Duodenal mucosa (tissue), 2 donors: ENCODE data around the gene GPC3.

Experiments
- H3K27ac ChIP-seq: one replicate; pipeline ENCODE4 v1.7.0; 2013; ENCODE audit warnings: low read depth, low read length
- H3K27me3 ChIP-seq, 2 donors: one replicate each; pipeline ENCODE4 v1.7.0; 2013; ENCODE audit warnings: low read length in 2 of 2, control low read depth in 1 of 2; ENCODE audit not compliant: insufficient read depth in 2 of 2, control insufficient read depth in 1 of 2
- H3K36me3 ChIP-seq, 2 donors: one replicate each; pipeline ENCODE4 v1.7.0; 2013; ENCODE audit warnings: low read length in 2 of 2, control low read depth in 1 of 2; ENCODE audit not compliant: insufficient read depth in 2 of 2, control insufficient read depth in 1 of 2
- H3K4me1 ChIP-seq, 2 donors: one replicate each; pipeline ENCODE4 v1.7.0; 2013; ENCODE audit warnings: low read length in 2 of 2, control low read depth in 1 of 2; ENCODE audit not compliant: insufficient read depth in 2 of 2, control insufficient read depth in 1 of 2
- H3K4me3 ChIP-seq, 2 donors: one replicate each; pipeline ENCODE4 v1.7.0; 2013; ENCODE audit warnings: low read length in 2 of 2, low read depth in 1 of 2
- H3K9ac ChIP-seq, 2 donors: one replicate each; pipeline ENCODE4 v1.7.0; 2013; ENCODE audit warnings: low read length in 2 of 2, low read depth in 1 of 2
- H3K9me3 ChIP-seq, 2 donors: one replicate each; pipeline ENCODE4 v1.7.0; 2013; ENCODE audit warnings: low read length in 2 of 2, control low read depth in 1 of 2; ENCODE audit not compliant: control insufficient read depth in 1 of 2

Gene GPC3

DNA sequence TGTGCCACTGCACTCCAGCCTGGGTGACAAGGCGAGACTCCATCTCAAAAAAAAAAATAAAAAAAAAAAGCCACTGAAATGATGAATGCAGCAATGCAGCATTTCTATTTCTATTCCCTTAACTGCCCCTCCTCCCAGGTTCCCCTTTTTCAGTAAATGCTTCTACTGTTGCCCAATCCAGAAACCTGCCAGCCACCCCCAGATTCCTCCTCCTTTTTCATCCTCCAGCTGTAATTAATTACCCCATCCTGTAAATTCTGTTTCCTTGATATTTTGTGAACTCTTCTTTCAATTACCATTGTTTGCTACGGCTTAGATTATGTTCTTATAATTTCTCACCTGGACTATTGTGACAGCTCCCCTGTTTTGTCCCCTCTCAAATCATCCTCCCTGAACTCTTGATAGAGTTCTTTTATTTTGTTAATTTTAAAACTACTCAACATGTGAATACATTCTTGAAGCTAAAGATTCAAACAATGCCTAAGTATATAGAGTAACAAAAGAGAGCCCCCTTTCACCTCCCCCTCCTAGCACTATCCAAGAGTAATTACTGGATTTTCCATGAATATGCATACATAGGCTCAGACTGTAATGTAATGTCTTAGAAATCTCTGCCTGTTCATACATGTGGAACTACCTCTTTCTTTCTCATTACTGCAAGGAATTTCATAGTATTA lies 429.5 kb downstream of the GPC3 start:
- Histone ChIP-seq H3K9me3 (peaks cover 0 to 4% of the 10 kb centered on the region in 2 donors), H3K4me3 (no peak overlapping the region), H3K9ac (no peak overlapping the region), H3K27ac (no peak overlapping the region), H3K4me1 (no peaks in the 10 kb centered on the region), H3K27me3 (no peaks in the 10 kb centered on the region), H3K36me3 (no peaks in the 10 kb centered on the region)

DNA sequence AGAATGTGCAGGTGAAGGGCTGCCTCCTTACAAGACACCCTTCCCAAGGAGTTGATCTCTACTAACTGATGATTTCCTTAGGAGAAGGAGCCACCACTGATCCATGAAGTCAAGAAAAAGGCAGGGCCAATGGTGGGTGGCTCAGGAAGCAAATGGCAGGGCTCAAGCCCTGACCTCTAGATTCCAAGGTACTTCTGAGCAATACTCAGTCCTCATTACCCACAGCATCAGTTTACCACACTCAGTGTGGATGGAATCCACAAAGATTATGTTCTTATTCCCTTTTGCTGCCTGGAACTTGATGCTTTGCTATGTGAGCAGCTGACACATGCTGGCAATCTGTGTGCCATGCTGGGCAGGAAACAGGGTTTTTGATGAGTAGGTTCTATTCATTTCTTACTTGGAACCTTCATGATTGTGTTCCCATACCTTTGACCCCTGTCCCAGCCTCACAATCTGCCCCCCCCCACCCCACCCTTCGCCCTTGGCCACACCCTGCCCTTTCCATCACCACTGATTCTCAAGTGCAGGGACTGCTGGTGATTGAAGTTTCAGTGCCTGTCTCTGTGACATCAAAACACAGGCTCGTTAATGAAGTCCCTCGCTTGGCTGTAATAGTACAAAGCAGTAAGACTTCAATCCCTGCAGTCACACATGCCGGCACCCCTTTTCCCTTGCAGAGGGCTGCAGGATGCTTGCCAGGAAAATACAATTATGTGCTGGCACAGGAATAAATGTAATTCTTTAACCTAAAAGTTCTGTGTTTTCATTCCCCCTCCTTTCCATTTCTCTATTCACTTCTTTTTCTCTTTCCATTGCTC lies 434.5 kb downstream of the GPC3 start:
- no peak overlapping the region for H3K27ac ChIP-seq
- H3K9me3 ChIP-seq, result peaks cover 0 to 4% of the 10 kb centered on the region in 2 donors
- no peaks in the 10 kb centered on the region for H3K27me3 ChIP-seq
- H3K4me3 ChIP-seq, result no peak overlapping the region
- peaks cover 0 to 4% of the 10 kb centered on the region in 2 donors for H3K4me1 ChIP-seq
- H3K36me3 ChIP-seq, result no peaks in the 10 kb centered on the region
- no peak overlapping the region for H3K9ac ChIP-seq

DNA sequence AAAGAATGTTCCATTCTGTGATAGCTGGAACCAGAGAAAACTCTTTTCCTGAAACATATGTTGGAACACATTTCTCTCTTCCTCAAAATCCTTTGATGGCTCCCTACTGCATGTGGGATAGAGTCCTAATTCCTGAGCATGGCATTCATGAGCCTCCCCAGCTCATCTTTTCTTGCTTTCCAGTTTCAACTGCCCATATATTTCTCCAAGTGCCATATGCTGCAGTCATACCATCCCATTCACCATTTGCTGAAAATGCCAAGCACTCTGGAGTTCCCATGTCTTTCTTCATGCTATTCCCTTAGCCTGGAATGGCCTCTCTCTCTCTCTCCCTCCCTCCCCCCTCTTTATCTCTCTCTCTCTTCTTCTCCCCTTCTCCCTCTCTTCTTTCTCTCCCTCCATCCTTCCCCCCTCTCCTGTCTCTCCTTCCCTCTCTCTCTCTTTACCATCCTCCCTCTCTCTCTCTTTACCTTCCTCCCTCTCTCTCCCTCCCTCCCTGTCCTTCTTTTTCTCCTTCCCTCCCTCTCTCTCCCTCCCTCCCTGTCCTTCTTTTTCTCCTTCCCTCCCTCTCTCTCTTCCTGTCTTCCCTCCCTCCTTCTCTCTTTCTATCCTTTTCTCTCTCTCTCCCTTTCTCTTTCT lies 436.0 kb downstream of the GPC3 start:
- Histone ChIP-seq H3K9me3 (no peaks in the 10 kb centered on the region), H3K27me3 (no peaks in the 10 kb centered on the region), H3K4me3 (no peak overlapping the region), H3K9ac (no peak overlapping the region), H3K27ac (no peak overlapping the region), H3K4me1 (peaks cover 0 to 4% of the 10 kb centered on the region in 2 donors), H3K36me3 (no peaks in the 10 kb centered on the region)

DNA sequence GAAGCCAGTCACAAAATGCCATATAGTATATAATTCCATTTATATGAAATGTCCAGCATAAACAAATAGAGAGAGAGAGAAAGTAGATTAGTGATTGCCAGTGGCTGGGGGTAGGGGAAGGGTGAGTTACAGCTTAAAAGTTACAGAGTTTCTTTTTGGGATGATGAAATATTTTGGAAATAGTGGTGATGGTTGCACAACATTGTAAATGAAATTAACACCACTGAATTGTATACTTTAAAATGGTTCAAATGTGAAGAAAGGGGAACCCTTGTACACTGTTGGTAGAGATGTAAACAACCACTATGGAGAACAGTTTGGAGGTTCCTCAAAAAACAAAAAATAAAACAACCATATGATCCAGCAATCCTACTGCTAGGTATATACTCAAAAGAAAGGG lies 439.0 kb downstream of the GPC3 start:
- H3K27me3 ChIP-seq, result no peaks in the 10 kb centered on the region
- no peak overlapping the region for H3K4me3 ChIP-seq
- no peak overlapping the region for H3K27ac ChIP-seq
- H3K4me1 ChIP-seq, result peaks cover 0 to 4% of the 10 kb centered on the region in 2 donors
- H3K9me3 ChIP-seq, result no peaks in the 10 kb centered on the region
- H3K9ac ChIP-seq, result no peak overlapping the region
- H3K36me3 ChIP-seq, result no peaks in the 10 kb centered on the region

DNA sequence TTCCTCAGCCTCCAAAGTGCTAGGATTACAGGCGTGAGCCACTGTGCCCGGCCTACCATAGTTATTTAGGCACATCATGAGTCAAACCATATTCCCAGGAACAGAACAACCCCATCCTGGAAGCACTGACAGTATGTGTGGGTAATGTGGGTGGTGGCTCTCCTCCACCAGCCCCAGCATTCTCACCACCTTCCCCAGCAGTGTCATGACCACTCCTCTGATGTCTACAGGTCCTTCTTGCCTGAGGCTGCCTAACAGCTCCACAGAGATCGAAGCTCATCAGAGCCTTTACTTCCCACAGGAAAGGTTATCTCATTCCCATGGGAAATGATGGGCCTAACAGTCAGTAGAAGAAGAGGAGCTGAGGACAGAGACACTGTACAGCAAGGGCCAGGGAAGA lies 440.6 kb downstream of the GPC3 start:
- no peaks in the 10 kb centered on the region for H3K4me1 ChIP-seq
- H3K27me3 ChIP-seq, result no peaks in the 10 kb centered on the region
- H3K36me3 ChIP-seq, result no peaks in the 10 kb centered on the region
- no peak overlapping the region for H3K4me3 ChIP-seq
- no peak overlapping the region for H3K9ac ChIP-seq
- H3K27ac ChIP-seq, result no peak overlapping the region
- no peaks in the 10 kb centered on the region for H3K9me3 ChIP-seq

DNA sequence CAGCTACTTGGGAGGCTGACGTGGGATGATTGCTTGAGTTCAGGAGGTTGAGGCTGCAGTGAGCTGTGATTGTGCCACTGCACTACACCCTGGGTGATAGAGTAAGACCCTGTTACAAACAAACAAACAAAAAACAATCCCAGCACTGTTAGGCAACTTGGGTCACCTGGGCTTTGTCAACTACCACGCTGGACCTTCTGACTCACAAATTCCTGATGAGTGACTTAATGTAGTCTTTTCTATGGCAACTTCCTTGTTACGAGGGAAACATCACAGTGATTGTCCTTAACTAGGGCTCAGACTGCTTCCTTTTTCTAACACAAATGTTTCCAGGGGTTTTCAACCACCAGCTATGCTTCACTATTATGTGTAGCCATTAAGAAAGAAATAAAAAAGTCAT lies 441.3 kb downstream of the GPC3 start:
- Histone ChIP-seq H3K36me3 (no peaks in the 10 kb centered on the region), H3K9me3 (no peaks in the 10 kb centered on the region), H3K9ac (no peak overlapping the region), H3K27ac (no peak overlapping the region), H3K27me3 (no peaks in the 10 kb centered on the region), H3K4me1 (no peaks in the 10 kb centered on the region), H3K4me3 (no peak overlapping the region)

DNA sequence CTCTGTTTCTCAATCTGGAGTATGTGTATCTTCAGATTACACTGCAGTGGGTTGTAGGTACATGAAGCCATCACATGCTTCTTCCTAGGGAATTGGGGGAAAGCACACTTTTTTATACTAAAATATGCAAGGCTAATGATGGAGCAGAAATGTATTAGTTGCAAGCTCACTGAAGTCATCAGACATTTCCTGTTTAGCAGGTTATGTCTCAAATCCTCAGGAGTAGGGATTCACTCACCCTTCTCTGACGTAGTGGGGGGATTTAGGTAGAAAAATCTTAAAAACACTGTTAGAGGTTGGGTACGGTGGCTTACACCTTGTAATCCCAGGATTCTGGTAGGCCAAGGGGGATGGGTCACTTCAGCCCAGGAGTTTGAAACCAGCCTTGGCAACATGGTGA lies 441.7 kb downstream of the GPC3 start:
- H3K27me3 ChIP-seq, result no peaks in the 10 kb centered on the region
- H3K36me3 ChIP-seq, result no peaks in the 10 kb centered on the region
- no peak overlapping the region for H3K4me3 ChIP-seq
- no peak overlapping the region for H3K9ac ChIP-seq
- H3K27ac ChIP-seq, result no peak overlapping the region
- H3K4me1 ChIP-seq, result no peaks in the 10 kb centered on the region
- H3K9me3 ChIP-seq, result no peaks in the 10 kb centered on the region

DNA sequence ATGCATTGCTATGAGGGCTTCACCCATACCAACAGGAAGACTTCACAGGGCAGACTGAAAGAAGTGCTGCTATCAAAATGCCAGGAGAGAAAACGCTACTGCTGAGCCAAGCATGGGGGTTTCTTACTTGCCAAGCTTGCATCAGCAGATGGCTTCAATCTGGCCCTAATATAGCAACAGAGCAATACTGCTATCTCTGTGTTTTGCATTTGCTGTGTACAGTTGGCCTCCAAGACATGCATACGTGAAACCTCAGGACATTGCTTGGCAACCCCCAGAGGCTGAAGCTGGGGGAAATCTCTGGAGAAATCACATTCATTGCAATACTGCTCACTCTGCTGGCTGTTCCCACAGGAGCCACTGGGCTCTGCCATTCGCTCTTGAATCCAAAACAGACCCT lies 442.9 kb downstream of the GPC3 start:
- Histone ChIP-seq H3K4me1 (no peaks in the 10 kb centered on the region), H3K27ac (no peak overlapping the region), H3K4me3 (no peak overlapping the region), H3K9me3 (no peaks in the 10 kb centered on the region), H3K27me3 (no peaks in the 10 kb centered on the region), H3K36me3 (no peaks in the 10 kb centered on the region), H3K9ac (no peak overlapping the region)

DNA sequence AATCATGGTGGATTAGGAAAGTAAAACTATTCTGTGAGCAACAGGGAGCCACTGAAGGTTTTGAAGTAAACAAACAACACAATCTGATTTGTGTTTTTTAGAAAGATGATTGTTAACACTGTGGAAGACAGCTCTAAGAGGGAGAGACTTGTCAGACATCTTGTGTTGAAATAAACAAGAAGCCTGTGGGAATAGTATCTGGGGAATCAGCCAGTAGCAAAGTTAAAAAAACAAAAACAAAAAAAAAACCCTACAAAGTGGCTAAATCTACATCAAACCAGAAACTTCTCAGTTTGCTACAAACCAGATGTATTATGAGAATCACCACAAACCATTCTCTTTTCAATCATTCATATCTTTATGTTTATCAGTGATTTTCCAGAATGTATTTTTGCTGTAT lies 444.4 kb downstream of the GPC3 start:
- Histone ChIP-seq H3K4me3 (no peak overlapping the region), H3K4me1 (no peaks in the 10 kb centered on the region), H3K9ac (no peak overlapping the region), H3K27ac (no peak overlapping the region), H3K27me3 (no peaks in the 10 kb centered on the region), H3K9me3 (no peaks in the 10 kb centered on the region), H3K36me3 (no peaks in the 10 kb centered on the region)

DNA sequence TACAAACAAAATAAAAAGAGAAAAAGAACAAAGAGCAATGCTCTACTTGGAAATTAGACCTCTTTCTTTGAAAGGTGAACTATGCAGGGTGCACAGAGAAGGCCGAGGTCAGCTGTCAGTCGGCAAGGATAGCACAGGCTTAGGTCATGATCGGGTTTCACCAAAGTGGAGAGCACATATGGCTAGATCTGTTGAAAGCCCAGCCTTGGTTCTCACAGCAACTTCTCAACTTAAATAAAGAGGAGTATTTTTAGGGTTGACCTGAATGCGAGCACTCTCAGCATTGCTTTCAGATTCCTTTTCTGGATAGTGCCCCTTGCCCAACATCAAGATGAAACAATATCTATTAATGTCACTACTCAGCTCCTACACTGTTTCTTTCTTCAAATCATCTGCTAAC lies 447.2 kb downstream of the GPC3 start:
- Histone ChIP-seq H3K9me3 (no peaks in the 10 kb centered on the region), H3K9ac (no peak overlapping the region), H3K4me1 (no peaks in the 10 kb centered on the region), H3K4me3 (no peak overlapping the region), H3K36me3 (no peaks in the 10 kb centered on the region), H3K27ac (no peak overlapping the region), H3K27me3 (no peaks in the 10 kb centered on the region)
